NCI-H226 (cell line): Measurements from ENCODE around the gene UNC5A.

Experiments
- DNase-seq: peaks from one replicate; pipeline ENCODE4 v3.0.0-alpha.2; 2015

UNC5A gene

DNA sequence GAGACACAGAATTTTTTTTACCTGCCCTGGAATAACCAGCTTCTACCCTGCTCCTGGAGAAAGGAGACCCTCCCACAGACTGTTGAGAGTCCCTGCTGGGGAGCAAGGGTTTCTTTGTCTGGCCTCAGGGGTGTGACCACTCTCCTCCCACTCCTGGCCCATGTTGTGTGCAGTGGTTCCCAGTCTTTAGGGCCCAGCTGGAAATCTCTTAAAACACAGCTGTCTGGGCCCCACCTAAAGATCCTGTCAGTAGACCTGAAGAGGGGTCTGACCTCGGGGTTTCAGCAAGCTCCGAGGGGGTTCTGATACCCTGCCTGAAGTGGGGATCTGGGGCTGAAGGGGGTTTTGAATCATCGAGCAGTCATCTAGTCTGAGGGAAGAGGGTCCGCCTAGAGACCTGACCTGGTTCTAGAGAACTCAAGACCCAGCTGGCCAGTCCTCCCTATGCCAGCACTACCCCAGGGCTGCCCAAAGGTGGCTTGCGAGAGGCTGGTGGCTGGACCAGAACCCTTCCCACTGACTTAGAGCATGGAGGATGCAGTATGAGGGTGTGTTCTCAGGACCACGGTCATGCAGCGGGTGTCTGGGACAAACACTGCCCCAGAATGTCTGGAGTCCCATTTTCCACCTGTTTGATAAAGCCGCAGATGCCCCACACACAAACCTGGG is 8.1 kb upstream of the UNC5A start:
- DNase-seq: no peak

DNA sequence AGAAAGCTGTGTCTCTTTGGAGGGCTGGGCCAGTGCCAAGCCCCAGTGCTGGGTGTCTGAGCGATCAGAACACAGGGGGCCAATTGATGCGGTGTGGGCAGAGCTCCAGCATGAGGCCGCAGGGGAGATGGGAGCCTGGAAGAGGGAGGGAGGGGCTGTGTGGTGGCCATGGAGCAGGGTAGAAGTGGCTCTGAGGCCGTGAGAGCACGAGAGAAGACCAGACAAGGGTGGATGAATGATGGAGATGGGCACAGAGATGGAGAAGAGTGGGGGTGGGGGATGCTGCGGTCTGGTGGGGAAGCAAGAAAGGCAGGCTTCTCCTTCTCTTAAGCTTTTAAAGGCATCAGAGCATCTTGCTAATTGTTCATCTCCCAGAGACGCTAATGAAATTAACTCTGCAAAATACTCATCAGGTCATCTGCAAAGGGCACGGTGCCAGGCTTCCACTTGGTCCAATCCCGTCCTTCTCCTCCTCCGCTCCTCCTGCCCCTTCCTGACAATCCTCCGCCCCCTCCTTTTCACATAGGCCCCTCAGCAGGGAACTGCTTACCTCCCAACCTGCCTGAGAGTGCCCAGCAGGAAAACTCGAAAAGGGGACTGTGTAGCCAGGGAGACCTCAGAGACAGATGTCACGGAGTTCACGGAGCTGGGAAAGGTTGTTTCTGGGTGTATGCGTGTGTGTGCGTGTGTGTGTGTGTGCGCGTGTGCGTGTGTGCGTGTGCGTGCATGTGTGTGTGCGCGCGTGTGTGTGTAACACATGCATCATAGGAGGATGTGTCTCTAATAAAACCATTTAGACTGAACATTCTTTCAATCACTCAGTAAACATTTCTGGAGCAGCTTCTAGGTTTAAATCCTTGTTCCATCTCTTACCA is 7.1 kb upstream of the UNC5A start:
- DNase-seq: no peak

DNA sequence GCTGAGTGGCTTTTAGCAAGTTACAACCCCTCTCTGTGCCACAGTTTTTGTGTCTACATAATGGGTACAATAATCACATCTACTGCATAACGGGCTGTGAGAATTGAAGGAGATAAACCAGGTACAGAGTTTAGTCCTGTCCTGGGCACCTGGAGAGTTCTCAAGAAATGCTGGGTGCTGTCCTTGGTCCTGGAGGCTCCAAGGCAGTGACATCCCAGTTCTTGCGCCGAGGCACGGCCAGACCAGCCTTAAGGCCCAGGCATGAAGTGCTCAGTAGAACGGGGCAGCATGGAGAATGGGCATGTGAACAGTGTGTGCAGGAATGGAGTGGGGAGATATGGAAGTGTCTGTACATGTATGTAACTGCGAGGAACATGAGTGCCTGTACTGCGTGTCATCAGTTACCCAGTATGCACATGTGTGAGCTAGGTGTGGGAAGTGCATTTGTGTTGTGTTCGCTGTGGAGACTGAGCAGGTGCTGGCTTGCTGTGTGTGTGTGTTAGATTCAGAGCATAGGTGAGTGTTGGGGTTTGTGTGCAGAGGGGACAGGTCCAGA is 6.3 kb upstream of the UNC5A start:
- no peak for DNase-seq

DNA sequence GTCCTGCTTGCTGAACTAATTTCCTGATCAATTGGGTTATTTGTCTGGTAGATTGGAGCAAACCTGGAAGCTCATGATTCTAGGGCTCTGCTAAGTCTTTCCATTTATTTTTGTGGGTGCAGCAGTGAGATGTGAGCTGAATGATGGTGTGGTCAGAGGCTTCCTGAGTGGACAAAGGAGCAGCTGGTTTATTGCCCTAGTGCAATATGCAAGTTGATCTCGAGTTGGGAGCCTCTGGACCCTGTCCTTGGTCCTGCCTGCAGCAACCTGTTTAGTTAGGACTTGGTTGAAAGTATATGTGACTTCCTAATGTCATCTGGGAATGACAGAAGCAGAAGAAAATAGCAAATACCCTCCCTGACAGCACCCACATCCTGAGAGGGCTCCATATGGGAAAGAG is 4.2 kb upstream of the UNC5A start:
- DNase-seq: no peak

DNA sequence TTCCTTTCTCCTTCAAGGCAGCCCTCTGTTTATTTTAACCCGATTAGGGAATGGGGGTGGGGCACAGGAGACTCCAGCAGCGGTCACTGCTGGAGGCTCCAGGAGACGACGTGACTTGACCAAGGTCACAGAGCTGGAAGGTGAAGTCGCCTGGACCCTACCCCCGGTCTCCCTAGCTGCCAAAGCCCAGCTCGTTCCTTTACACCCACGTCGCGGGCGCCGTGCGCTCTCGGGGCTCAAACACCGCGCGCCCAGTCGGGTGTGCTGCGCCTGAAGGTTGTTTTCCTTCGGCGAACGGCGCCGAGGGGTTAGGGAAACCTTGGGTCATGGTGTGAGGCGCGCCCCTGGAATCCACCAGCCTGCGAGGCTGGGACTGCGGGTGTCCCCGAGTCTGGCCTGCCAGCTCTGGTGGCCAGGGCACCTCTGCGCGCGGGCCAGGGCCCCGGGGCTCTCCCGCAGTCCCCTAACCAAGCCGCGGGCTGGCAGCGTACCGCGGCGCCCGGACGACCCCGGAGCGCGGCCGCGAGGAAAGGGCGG is 747 bp upstream of the UNC5A start:
- DNase-seq: no peak

DNA sequence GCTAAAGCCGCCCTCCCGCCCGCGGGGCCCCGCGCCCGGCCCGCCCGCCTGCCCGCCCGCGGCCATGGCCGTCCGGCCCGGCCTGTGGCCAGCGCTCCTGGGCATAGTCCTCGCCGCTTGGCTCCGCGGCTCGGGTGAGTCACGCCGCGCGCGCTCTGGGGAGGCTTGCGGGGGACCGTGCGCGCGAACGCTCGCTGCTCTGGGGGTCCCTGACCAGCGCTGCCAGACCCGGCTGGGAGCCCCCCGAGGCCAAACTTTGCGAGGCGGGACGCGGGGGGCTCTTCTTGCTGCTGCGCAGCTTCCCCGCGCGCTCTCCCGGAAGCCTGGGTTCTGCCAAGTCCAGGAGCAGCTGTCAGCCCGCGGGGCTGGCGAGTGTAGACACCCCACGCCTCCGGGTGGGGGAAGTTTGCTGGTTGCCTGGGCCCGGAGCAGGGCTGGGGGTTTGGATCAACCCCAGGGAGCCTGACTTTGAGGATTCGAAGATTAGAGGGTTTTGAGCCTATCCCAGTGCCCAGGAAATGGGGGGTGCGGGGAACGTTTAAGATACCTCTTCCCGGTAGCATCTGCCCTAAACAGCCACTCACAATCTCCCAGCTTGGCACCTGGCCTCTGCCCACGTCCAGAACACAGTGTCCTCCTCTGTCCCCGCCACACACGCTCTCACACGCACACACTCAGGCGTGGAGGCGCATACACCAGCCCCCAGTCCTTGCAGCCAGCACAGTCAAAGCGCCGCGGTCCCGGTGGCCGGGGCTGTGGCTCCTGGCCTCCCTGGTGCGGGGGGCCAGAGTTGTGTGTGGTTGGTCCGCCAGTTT is 535 bp downstream of the UNC5A start:
- DNase-seq: peak; percentile 33

DNA sequence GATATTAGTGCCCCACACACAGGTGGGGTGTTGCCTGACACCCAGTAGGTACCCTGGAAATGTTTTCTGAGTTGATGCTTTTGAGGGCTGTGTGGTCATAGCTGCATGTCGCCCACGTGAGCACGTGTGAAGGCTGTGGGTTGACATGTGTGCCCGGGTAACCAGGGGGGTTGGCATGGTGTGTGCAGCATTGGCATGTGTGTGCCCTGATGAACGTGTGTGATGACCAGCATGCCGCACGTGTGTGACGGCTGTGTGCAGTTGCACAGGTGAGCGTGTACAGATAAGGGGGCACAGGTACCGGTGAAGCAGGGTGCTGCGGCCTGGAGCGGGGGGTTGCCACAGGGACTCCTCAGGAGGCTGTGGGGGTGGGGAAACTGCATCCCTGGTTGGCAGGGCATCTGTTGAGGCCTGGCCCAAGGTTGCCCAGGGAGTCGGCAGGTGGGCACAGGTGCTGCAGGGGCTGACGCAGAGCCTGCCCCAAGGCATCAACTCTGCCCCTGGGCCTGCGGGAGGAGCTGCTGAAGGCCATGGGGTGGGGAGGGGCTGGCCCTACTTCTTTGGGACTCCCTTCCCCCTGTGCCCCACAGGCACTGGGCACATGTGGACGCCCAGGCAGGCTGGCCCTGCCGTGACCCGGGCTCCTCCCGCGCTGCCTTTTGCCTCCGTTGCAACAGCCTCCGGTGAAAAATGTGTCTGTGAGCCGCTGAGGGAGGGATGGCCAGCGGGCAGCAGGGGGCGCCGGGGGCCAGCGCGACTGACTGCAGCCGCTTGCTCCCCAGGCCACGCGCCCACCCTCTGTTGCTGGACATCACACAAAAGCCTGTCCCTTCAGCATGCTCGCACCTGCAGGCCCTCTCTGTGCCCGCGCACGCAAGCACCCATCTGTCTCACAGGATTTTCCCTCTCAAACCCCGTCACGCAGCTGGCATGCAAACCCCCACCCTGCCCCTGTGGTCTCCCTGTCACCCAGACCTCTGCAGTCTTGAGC is 2.2 kb downstream of the UNC5A start:
- DNase-seq: no peak

DNA sequence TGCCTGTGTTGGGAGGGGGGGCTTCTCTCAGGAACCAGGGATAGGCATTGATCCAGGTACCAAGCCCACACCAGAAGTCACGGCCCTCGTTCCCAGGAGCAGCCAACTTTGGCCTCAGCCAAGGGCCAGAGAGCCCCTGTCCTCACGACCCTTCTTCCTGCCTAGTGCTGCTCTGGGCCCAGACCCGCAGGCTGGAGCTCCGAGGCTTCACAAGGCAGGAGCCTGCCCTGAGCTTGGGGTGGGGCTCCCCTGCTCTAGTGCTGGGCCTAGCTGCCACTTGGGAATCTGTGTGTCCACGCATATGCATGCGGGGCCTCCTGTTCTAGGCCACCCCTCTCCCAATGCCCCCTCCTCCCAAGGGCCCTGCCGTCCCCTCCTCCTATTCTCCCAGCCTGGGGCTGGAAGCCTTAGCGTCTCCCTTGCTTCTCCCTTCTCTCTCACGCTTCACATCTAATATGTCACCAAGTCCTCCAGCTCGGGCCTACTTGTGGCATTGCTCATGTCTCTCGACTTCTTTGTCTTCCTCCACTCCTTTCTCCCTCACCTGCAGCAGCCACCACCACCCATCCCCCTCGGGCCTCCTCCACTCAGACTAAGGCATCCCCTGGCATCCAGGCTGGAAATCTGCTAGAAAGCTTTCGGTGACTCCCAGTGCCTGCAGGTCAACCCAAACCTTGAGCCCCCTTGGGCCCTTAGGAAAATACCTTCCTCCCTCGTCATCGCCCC is 3.4 kb downstream of the UNC5A start:
- no peak for DNase-seq

DNA sequence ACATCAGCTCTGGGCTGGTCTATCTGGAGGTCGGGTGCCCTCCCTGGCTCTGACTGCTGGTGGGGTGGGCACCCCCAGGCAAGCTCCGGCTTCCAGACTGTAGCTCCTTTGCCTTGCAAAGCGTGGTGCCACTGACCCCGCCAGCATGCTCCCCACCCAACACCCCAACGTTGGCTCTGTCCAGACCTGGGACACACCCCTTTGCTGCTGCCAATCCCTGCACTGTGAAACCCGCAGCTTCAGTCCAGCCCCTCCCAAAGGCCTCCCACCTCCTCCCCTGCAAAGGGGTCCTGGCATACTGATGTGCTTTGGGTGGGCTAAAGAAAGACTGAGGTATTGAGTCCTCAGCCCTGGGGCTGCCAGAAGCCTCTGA is 3.9 kb downstream of the UNC5A start:
- DNase-seq: no peak

DNA sequence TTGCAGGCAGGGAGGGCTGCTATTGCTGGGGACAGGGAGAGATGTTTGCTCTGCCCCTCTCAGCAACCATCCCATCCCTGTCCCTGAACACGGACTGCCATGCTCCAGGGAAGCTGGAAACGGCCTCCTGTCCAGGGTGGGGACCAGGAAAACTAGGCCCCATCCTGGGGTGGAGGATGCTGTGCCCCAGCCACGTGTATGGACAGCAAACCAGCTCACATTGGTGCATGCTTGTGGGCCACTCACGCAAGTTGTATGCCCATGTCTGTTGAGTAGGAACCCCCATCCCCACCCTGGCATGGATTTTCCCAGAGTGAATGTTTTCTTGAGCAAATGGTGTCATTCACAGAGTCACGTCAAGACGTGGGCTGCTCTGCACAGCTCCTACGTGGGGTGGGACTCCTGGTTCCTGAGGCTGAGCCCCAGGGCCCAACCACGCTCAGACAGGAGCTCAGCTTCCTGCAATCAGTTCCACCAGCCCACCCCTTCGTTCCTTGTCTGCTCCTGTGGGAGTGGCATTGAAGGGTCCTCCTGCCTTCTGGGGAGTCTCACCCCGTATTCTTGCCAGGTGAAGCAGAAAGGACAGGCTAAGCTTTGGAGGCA is 4.6 kb downstream of the UNC5A start:
- no peak for DNase-seq

DNA sequence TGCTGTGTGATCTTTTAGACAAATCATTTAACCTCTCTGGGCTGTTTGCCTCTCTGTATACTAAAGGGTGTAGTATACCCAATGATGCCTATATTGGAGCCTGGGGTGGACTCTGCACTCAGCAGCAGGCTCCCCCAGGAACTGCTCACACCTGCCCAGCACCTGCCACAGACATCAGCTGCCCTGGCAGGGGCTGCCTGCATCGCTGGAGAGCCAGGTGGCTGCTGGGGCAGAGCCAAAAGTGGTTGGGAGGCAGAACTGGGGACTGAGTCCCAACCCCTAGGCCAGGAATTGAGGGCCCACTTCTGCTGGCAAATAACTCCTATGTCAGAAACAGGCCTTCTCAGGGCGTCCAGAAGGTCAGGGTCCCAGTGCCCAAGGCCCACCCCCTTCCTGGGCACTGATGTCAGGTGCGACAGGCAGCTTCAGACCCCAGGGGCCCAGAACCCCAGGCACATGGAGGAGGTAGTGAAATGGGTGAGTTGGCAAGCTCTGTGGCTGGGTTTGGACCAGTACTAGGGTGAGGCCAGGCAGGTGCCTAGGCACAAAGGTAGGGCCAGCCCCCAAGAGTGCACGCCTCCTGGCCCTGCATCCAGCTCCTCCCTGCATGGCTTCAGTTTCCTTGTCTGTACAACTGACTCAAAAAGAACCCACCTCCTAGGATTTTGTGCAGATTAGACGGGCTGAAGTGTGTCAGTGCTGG is 5.8 kb downstream of the UNC5A start:
- no peak for DNase-seq

DNA sequence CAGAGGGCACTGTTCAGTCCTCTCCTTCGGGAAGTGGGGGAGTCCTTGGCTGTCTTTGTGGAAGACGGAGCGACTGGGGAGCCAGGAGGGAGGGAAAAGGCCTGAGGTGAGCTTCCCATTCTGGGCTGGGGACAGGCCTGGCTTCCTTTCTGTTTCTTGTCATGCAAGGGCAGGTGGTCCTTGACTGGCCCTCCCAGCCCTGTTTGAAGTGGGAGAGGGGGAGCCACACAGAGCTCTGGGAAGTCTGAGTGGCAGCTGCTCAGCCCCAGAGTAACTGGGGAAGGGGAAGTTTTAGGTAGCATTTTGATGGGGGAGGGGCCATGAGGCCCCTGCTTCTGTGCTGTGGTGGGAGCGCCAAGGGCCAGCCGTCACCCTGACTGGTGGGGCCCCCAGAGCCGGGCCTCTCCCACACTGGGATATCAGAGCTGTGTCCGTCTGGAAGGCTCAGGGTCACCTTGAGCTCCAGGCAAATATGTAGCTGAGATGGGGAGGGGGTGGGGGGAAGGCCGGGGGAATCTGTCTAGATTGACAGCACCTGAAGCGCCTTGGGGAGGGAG is 6.5 kb downstream of the UNC5A start:
- DNase-seq: no peak

DNA sequence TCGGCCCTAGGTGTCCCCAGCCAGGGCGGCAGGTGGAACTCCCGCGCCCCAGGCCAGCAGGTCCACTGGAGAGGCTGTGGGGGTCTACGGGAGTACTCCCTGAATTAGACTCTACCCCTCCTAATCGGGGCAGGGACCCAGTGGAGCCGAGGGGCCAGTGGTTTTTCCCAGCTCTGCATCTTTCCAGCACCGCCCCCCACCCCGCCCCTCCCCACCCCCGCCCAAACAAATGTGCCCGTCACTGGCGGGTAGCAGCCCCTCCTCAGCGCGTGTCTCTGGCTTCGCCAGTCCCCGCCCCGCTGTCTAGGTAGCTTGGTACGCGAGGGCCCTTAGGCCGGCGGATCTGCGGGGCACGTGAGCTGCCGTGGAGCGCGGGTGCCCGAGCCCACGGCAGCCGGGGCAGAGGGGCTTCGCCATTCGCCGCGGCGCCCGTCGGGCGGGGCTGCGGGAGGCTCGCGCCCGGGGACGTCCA is 7.0 kb downstream of the UNC5A start:
- no peak for DNase-seq

DNA sequence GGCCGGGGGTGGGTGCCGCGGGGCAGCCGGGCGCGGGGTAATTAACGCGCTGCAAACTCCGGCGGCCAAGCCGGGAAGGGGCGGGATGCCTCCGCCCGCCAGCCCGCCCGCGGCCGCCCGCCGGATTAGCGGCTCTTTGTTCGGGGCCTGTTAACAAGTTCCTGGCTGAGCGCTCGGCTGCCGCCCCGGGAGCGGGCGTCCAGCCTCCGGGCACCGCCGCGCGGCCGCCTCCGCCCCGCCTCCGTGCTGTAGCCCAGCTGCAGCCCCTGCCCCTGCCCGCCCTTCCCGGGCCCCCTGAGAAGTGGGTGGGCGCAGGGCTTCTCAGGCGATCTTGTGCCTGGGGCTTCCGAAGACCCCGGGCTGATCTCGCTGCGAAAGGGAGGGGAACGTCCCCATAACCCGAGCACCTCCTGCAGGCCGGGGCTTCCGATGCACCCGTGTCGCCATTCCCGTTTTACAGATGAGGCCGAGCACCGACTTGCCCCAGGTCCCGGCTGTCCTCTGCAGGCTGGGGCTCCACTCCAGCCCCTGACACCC is 7.5 kb downstream of the UNC5A start:
- DNase-seq: no peak

DNA sequence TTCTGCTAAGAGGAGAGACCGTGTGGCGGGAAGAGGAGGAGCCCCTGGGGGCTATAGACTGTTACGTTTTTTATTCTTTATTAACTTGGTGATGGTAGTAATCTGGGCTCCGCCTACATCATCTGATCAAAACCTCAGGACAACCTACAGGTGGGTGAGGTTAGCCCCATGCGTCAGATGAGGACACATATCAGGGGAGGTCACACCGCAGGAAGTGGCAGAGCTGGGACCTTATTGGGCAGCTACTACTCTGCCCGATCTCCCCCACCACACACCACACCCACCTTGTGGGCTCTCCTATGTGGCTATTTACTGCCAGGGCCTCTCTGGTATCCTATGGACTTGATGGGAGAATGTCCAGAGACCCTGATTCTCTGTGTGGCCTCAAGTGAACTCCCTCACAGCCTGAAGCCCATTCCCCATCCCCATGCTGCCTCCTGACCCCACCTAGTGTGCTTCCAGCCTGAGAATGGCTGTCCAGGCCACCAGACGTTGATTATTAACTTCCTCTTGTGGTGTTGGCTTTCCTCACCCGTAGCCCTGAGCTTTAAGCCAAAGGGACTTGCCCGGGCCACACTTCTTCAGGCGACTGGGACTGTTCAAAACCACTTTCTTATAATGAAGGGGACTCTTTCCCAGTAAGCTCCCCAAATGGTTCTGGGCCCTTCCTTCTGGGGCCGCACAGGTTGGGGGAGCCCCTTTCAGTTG is 8.2 kb downstream of the UNC5A start:
- no peak for DNase-seq

DNA sequence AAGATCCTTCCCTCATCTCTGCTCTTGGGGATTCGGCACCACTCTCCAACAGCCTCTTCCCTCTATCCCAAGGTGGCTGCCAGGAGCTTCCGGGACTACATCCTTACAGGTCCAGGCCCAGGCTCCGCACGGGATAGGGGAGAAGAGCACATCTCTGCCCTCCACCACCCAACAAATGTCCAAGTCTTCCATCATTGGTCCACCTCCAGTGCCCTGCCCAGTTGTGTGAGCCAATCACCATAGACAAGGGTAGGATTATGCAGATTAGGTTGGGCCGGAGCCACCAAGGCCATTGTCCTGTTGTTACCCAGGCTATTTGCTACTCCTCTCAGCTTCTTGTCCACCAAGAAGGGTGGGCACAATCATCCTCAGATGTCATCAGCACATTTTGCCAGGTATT is 9.1 kb downstream of the UNC5A start:
- DNase-seq: no peak

DNA sequence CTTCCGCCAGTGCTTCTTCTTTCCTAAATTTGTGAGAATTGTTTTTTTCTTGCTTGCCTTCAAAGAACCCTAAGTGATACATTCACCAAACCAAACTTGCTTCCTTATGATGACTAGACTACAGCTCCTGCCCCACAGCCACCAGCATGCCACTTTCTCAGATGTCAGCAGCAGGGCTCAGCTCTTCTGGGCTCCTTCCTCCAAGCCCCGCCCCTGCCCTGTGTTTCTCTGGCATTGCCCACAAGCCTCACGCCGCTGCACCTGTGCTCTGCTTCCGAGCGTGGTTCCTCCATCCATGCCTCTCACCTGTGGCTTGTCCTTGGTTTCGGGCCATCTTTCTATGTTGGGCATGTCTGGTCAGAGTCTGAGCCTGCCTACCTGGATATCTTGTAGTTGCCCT is 10.6 kb downstream of the UNC5A start:
- no peak for DNase-seq

DNA sequence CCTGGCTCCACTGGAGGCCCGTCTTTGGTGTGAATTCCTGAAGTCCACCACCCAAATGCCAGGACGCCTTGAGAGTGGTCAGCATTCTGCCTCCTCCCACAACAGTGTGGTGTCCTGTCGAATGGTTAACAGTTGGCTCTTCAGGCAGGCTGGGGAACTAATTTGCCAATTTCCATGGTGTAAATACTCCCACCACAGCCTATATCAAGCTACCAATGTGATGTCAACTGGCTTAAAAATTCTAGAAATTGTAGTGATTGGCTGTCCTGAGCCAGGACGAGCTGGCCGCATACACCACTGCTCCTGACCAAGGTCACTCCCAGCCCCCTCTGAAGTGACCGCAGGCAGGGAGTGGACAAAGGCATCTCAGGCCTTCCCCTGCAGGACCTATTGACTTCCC is 11.1 kb downstream of the UNC5A start:
- DNase-seq: no peak
